Vagina (tissue), 2 donors: ENCODE results near the gene OR51B6. TPM values are rescaled to one million over a fixed set of nuclear protein-coding genes. Genes with fewer than 3 reads are reported as not detected.

Source experiments
- DNase-seq, 2 donors: peaks; one replicate each; pipeline ENCODE4 v3.0.0-alpha.2; 2017; ENCODE audit errors: extremely low spot score in 2 of 2
- H3K27ac ChIP-seq: fragments of 200-600 bp; sonication (generic); one replicate; pipeline ENCODE4 v1.5.1; 2019
- H3K27me3 ChIP-seq: fragments of 200-600 bp; sonication (generic); one replicate; pipeline ENCODE4 v1.5.1; 2019
- H3K36me3 ChIP-seq, 2 donors: fragments of 200-600 bp; sonication (generic); one replicate each; pipeline ENCODE4 v1.5.1; 2017 to 2019
- H3K4me1 ChIP-seq: fragments of 200-600 bp; sonication (generic); one replicate; pipeline ENCODE4 v1.5.1; 2019
- H3K4me3 ChIP-seq, 2 donors: fragments of 200-600 bp; sonication (generic); 1 replicate in 1 of 2; 2 replicates in 1 of 2; pipeline ENCODE4 v1.5.1; 2016 to 2019
- H3K9me3 ChIP-seq: fragments of 200-600 bp; sonication (generic); one replicate; pipeline ENCODE4 v1.5.1; 2019
- POLR2A ChIP-seq, 2 donors: fragments of 450-650 bp; IDR thresholded peaks; one replicate each; pipeline ENCODE4 v1.6.1; 2017; ENCODE audit warnings: antibody characterized with exemption in 2 of 2, mild to moderate bottlenecking in 2 of 2, moderate library complexity in 2 of 2
- POLR2AphosphoS5 ChIP-seq, 2 donors: sonication (generic); formaldehyde crosslinking; IDR thresholded peaks; one replicate each; pipeline ENCODE4 v1.9.0; 2017; ENCODE audit warnings: antibody characterized with exemption in 2 of 2, mild to moderate bottlenecking in 2 of 2, low read depth in 1 of 2; ENCODE audit not compliant: insufficient read depth in 1 of 2
- intact Hi-C: fragments of 100-400 bp; cut with DNase I; formaldehyde crosslinking; loops from one replicate; pipeline ENCODE4 v1.15.1; 2023
- total RNA-seq: library from RNA; depleted of rRNA; stranded (reverse); fragments of >200 nt; gene quantifications from one replicate; pipeline ENCODE4 v1.2.3, GENCODE V29; 2016
- TF ChIP-seq, protein P1 (sequence below), 3 experiments: fragments of 450-650 bp in 2 of 3; fragments of 200-600 bp in 1 of 3; sonication (generic) in 1 of 3; IDR thresholded peaks; one replicate each; pipeline ENCODE4 v1.5.1; 2017 to 2019; ENCODE audit warnings: antibody characterized with exemption in 3 of 3, mild to moderate bottlenecking in 2 of 3, moderate library complexity in 2 of 3

The OR51B6 gene
- total RNA-seq, 1 donor from 2014 or later = not detected

DNA sequence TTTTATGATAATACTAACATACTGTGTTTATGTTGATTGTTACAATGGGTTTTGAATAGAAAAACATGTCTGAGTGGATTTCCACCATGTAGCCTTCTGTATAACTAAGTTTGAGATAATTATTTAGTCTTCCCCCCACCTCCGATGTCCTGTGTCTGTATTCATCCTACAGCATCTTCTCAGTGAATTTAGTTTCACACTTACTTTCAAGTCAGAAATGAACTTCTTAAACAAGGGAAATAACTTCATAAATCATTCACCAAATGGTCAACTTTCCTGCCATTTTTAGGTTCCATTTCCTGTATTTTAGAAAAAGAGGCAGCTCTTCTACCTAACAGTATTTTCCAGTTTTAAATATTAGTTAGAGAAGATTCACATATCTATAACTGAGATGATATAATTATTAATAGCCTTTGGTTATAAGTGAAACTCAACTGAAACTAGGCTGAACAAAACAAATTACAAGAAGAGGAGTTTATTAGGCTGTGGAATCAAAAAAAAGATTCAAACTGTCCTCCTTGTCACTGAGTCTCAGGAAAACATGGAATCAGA is 11.5 kb upstream of the OR51B6 start:
- H3K27me3 ChIP-seq = no peaks in the 10 kb centered on the region
- no peaks in the 10 kb centered on the region for H3K4me1 ChIP-seq
- no peak overlapping the region for H3K4me3 ChIP-seq
- intact Hi-C loops = no loop called here
- no peak for DNase-seq
- no peaks in the 10 kb centered on the region for H3K9me3 ChIP-seq
- H3K27ac ChIP-seq = no peak overlapping the region
- TF ChIP-seq POLR2A (IDR thresholded peaks at IDR 0.05) = no peak
- no peak for TF ChIP-seq POLR2AphosphoS5 (IDR thresholded peaks at IDR 0.05; ENCODE audit: insufficient read depth in 1 of 2, low read depth in 1 of 2)
- TF ChIP-seq, protein P1, sequence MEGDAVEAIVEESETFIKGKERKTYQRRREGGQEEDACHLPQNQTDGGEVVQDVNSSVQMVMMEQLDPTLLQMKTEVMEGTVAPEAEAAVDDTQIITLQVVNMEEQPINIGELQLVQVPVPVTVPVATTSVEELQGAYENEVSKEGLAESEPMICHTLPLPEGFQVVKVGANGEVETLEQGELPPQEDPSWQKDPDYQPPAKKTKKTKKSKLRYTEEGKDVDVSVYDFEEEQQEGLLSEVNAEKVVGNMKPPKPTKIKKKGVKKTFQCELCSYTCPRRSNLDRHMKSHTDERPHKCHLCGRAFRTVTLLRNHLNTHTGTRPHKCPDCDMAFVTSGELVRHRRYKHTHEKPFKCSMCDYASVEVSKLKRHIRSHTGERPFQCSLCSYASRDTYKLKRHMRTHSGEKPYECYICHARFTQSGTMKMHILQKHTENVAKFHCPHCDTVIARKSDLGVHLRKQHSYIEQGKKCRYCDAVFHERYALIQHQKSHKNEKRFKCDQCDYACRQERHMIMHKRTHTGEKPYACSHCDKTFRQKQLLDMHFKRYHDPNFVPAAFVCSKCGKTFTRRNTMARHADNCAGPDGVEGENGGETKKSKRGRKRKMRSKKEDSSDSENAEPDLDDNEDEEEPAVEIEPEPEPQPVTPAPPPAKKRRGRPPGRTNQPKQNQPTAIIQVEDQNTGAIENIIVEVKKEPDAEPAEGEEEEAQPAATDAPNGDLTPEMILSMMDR (IDR thresholded peaks at IDR 0.05) = no peak
- H3K36me3 ChIP-seq = no peaks in the 10 kb centered on the region

DNA sequence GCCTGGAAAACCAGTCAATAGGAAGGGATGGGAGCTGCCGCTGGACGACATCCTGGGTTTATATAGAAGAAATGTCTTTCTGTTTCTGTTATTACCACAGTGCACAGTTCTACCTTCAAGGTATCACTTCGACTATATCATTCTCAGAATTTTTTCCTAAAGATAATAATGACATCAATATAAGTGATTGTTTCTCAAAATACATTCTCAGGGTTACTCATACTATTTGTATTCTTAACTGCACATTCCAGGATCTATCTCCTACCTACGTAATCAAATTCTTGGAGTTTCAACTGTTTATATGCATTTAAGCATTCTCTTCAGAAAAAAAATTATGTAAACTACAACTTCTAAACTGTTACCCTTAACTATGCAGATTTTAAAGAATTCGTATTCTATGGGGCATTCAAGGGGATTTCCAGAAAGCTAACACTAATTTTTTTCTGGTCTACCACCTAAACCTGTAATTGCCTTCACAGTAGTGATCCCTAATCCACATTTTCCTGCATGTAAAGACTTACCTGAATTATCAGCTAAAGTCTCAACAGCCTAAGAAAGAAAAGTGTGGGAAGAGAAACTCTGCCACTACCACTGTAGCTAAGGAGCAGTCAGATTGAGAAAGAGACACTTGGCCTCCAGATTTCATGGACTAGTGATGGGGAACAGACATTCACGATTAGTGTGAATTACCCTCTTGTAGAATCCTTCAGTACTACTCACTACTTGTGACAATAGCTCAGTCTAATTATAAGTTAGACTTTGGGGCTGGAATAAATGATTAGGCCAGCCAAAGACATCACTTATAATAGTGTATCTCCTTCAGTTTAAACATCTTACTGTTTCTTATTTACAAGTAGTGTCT is 7.6 kb upstream of the OR51B6 start, which contains the start of gene OR51B5:
Gene OR51B5, minus strand, starts transcription at position 51 of the 862 bp plus-strand sequence. Its CDS starts 0 bp downstream, at position 51.
- Histone ChIP-seq H3K27me3 (no peaks in the 10 kb centered on the region), H3K4me3 (no peak within 1 kb of the TSS), H3K4me1 (no peaks in the 10 kb centered on the region), H3K27ac (no peak within 1 kb of the TSS), H3K9me3 (no peaks in the 10 kb centered on the region), H3K36me3 (no peaks in the 10 kb centered on the region)
- intact Hi-C loops = no loop called here
- DNase-seq = no peak
- TF ChIP-seq POLR2AphosphoS5 (IDR thresholded peaks at IDR 0.05; ENCODE audit: insufficient read depth in 1 of 2, low read depth in 1 of 2) (no peak), POLR2A (IDR thresholded peaks at IDR 0.05) (no peak)
- TF ChIP-seq, protein P1 (IDR thresholded peaks at IDR 0.05) = no peak

DNA sequence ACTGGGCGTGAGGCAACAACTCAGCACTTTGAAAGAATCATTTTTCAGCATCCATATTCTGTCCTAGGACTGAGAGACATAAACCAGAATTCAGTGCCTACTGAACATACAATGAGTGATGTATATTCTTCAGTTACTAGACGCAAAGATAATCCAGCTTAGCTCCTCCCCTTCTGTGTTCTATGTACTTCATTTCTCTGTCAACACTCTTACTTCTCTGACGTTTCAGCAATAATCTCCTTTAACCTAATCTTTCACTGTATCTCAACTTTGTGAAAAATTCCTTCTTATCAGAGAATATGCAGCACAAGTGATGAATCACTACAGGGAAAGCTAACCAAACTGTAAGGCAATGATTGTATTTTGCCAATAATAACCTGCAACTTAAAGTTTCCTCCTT is 5.5 kb upstream of the OR51B6 start:
- no peaks in the 10 kb centered on the region for H3K36me3 ChIP-seq
- H3K27me3 ChIP-seq = no peaks in the 10 kb centered on the region
- H3K9me3 ChIP-seq = no peaks in the 10 kb centered on the region
- DNase-seq = no peak
- TF ChIP-seq, protein P1 (IDR thresholded peaks at IDR 0.05) = no peak
- TF ChIP-seq POLR2AphosphoS5 (IDR thresholded peaks at IDR 0.05; ENCODE audit: insufficient read depth in 1 of 2, low read depth in 1 of 2) (no peak), POLR2A (IDR thresholded peaks at IDR 0.05) (no peak)
- H3K4me1 ChIP-seq = no peaks in the 10 kb centered on the region
- intact Hi-C loops = no loop called here
- no peak overlapping the region for H3K4me3 ChIP-seq
- no peak overlapping the region for H3K27ac ChIP-seq

DNA sequence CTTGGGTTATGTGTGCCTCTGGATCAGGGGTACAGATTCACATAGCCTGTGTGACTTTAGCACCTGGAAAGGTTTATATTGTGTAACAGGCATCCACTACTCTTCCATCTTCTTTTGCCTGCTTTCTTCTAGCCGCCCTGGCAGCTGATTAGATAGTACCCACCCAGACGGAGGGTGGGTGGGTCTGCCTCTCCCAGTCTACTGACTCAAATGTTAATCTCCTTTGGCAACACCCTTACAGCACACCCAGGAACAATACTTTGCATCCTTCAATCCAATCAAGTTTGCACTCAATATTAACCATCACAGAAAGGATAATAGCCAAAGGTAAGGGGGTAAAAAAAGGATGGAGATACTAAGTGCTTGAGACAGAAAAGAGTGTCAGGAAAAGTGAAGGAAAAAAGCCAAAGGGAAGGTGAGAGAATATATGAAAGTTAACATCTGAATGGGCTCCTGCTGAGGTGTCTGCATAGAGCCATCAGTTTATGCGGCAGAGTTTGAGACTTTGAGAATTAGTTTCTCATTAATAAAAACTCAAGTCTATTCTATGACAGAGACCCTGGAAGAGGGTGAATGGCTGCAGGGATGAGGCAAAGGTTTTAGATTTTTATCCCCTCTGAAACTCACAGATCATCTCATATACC is 2.6 kb upstream of the OR51B6 start:
- TF ChIP-seq POLR2AphosphoS5 (IDR thresholded peaks at IDR 0.05; ENCODE audit: insufficient read depth in 1 of 2, low read depth in 1 of 2) (no peak), POLR2A (IDR thresholded peaks at IDR 0.05) (no peak)
- TF ChIP-seq, protein P1 (IDR thresholded peaks at IDR 0.05) = no peak
- Histone ChIP-seq H3K4me3 (no peak overlapping the region), H3K27ac (no peak overlapping the region), H3K27me3 (no peaks in the 10 kb centered on the region), H3K36me3 (no peaks in the 10 kb centered on the region), H3K9me3 (no peaks in the 10 kb centered on the region), H3K4me1 (no peaks in the 10 kb centered on the region)
- intact Hi-C loops = no loop called here
- DNase-seq = no peak
